Spleen (tissue), 11 donors: Measurements from ENCODE around the gene CMC4. TPM values are rescaled to one million over a fixed set of nuclear protein-coding genes. Genes with fewer than 3 reads are reported as not detected.
A peak's percentile ranks its signal among the peaks of the same experiment; 100 is the strongest.

Experiments used
- DNase-seq: peaks from one replicate; pipeline ENCODE4 v3.0.0-alpha.2; 2020
- H3K27ac ChIP-seq, 8 donors: fragments of 200-600 bp; sonication (generic) in 7 of 8; 1 replicate in 4 of 8; 2 replicates in 4 of 8; pipeline versions ENCODE4 v1.5.0 to v1.8.0; 2016 to 2021; ENCODE audit warnings: inconsistent platforms in 4 of 8, mild to moderate bottlenecking in 4 of 8, moderate library complexity in 1 of 8
- H3K27me3 ChIP-seq, 7 donors: fragments of 200-600 bp; sonication (generic) in 6 of 7; replicated peaks in 1 of 7; 1 replicate in 4 of 7; 2 replicates in 3 of 7; pipeline versions ENCODE4 v1.5.0 to v1.8.0; 2016 to 2021; ENCODE audit warnings: inconsistent platforms in 3 of 7, mild to moderate bottlenecking in 1 of 7
- H3K36me3 ChIP-seq, 6 donors: fragments of 200-600 bp; sonication (generic) in 5 of 6; 1 replicate in 4 of 6; 2 replicates in 2 of 6; pipeline versions ENCODE4 v1.5.0 to v1.8.0; 2016 to 2021; ENCODE audit warnings: inconsistent platforms in 2 of 6
- H3K4me1 ChIP-seq, 6 donors: fragments of 200-600 bp; sonication (generic) in 5 of 6; 1 replicate in 3 of 6; 2 replicates in 3 of 6; pipeline versions ENCODE4 v1.5.0 to v1.8.0; 2016 to 2021; ENCODE audit warnings: inconsistent platforms in 3 of 6
- H3K4me3 ChIP-seq, 8 donors: fragments of 200-600 bp; sonication (generic) in 7 of 8; 1 replicate in 4 of 8; 2 replicates in 4 of 8; pipeline versions ENCODE4 v1.5.0 to v1.8.0; 2016 to 2021; ENCODE audit warnings: inconsistent platforms in 4 of 8, mild to moderate bottlenecking in 4 of 8, moderate library complexity in 2 of 8
- H3K9me3 ChIP-seq, 8 donors: fragments of 200-600 bp; sonication (generic) in 7 of 8; 1 replicate in 4 of 8; 2 replicates in 4 of 8; pipeline versions ENCODE4 v1.5.0 to v1.8.0; 2016 to 2021; ENCODE audit warnings: inconsistent platforms in 4 of 8
- POLR2A ChIP-seq, 3 donors: fragments of 450-650 bp; IDR thresholded peaks; one replicate each; pipeline ENCODE4 v1.5.1; 2017; ENCODE audit warnings: antibody characterized with exemption in 3 of 3, mild to moderate bottlenecking in 1 of 3
- POLR2AphosphoS5 ChIP-seq, 3 donors: sonication (generic); formaldehyde crosslinking; IDR thresholded peaks; one replicate each; pipeline ENCODE4 v1.5.1; 2017; ENCODE audit warnings: antibody characterized with exemption in 3 of 3
- WGBS, 5 donors: extraction: QIAGEN DNeasy Blood & Tissue Kit in 3 of 5; methylation state at CpG; one replicate each; pipeline versions ENCODE4 v1.1.5 to v1.1.7; 2013 to 2018; 5-methylcytosine and 5-hydroxymethylcytosine counted together
- intact Hi-C: fragments of 100-400 bp; cut with DNase I; formaldehyde crosslinking; loops from one replicate; pipeline ENCODE4 v1.15.0; 2023; ENCODE audit warnings: low total_unique reads
- polyA plus RNA-seq, 3 donors: library from polyadenylated mRNA; stranded (reverse); fragments of 200-250 nt; gene quantifications; one replicate each; pipeline ENCODE4 v1.2.1, GENCODE V29; 2013
- total RNA-seq, 7 donors: library from RNA; depleted of rRNA in 3 of 7; stranded (reverse); fragments of >200 nt in 3 of 7; fragmentation: NEBNext Ultra II Directional in 4 of 7; extraction: Animal tissue kit (Norgen Biotek cat#: 25700) in 4 of 7; gene quantifications; one replicate each; pipeline versions ENCODE4 v1.1.0 to v1.2.1, GENCODE V29; 2016 to 2021
- TF ChIP-seq, protein P1 (sequence below), 11 experiments: fragments of 200-600 bp in 7 of 11; fragments of 450-650 bp in 4 of 11; sonication (generic) in 4 of 11; IDR thresholded peaks in 8 of 11; conservative IDR thresholded peaks in 3 of 11; 1 replicate in 7 of 11; 2 replicates in 4 of 11; pipeline versions ENCODE4 v1.4.0 to v1.8.0; 2016 to 2021; ENCODE audit warnings: antibody characterized with exemption in 11 of 11, inconsistent platforms in 4 of 11, mild to moderate bottlenecking in 1 of 11
- donor health status: healthy with polysubstance abuse.
- donor health status: DM: no; HTN: no; CAD: no; lungs with moderate emphysema.
- donor health status: DM: no; HTN: no; CAD: no.
- donor health status: Bipolar disorder and iron deficiency.
- donor health status: healthy.
- donor health status: DM: no; HTN: no; CAD: no.
- donor health status: DM: yes; HTN: yes; CAD: no.

The CMC4 gene
- total and polyA plus RNA-seq, 10 donors, result 3.1 to 21.7 (median 8.5) TPM

- peak within 1 kb of the TSS in 5 of 8 donors; percentile 18 to 46 (median 30) for H3K27ac ChIP-seq
- WGBS, 5 donors, result 0 to 22% (median 3%) methylated on average over 1 of the region's 1 CpG
- no peaks in the 10 kb centered on the region for H3K9me3 ChIP-seq
- H3K4me3 ChIP-seq, result peak within 1 kb of the TSS; percentile 4 to 59 (median 31)
- intact Hi-C loops, result no loop called here
- DNase-seq, result no peak
- no peaks in the 10 kb centered on the region for H3K36me3 ChIP-seq
- TF ChIP-seq POLR2A (IDR thresholded peaks at IDR 0.05) (peak in 1 of 3 donors; percentile 26), POLR2AphosphoS5 (IDR thresholded peaks at IDR 0.05) (peak in 1 of 3 donors; percentile 8)
- TF ChIP-seq, protein P1, sequence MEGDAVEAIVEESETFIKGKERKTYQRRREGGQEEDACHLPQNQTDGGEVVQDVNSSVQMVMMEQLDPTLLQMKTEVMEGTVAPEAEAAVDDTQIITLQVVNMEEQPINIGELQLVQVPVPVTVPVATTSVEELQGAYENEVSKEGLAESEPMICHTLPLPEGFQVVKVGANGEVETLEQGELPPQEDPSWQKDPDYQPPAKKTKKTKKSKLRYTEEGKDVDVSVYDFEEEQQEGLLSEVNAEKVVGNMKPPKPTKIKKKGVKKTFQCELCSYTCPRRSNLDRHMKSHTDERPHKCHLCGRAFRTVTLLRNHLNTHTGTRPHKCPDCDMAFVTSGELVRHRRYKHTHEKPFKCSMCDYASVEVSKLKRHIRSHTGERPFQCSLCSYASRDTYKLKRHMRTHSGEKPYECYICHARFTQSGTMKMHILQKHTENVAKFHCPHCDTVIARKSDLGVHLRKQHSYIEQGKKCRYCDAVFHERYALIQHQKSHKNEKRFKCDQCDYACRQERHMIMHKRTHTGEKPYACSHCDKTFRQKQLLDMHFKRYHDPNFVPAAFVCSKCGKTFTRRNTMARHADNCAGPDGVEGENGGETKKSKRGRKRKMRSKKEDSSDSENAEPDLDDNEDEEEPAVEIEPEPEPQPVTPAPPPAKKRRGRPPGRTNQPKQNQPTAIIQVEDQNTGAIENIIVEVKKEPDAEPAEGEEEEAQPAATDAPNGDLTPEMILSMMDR (IDR thresholded peaks at IDR 0.05 in 8 of 11, conservative IDR thresholded peaks at IDR 0.05 in 3 of 11), result no peak
- no peaks in the 10 kb centered on the region for H3K27me3 ChIP-seq
- peaks cover 0 to 5% (median 0%) of the 10 kb centered on the region in 6 donors for H3K4me1 ChIP-seq
These were observed 48.4 kb downstream of the CMC4 start, which contains the start of gene F8 for GRCh38 chrX:155022585-155022984. F8 (minus strand) TSS chrX:155022723; CDS start chrX:155022552, 171 bp downstream.

DNA sequence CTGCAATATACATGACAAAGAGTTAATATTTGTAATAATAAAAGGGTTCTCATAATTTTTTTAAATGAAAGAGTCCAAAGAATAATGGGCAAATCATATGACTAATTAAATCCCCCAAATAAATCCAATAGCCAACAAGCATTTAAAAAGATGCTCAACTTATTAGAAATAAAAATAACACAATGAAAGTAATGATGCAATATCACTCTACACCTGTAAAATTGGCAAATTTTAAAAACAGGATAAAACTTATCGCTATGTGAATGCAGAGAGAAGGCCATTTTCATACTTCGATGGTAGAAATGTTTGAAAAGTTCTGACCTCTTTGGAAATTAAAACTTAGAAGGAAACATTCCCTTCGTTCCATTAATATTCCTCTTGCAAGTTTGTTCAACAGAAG, 50.3 kb downstream of the CMC4 start:
- DNase-seq, result no peak
- Histone ChIP-seq H3K9me3 (no peaks in the 10 kb centered on the region), H3K36me3 (no peaks in the 10 kb centered on the region), H3K27me3 (no peaks in the 10 kb centered on the region), H3K27ac (no peak overlapping the region), H3K4me1 (no peaks in the 10 kb centered on the region), H3K4me3 (peak overlapping the region in 5 of 8 donors; percentile 6 to 59 (median 35))
- TF ChIP-seq POLR2AphosphoS5 (IDR thresholded peaks at IDR 0.05), result no peak
- no peak for TF ChIP-seq POLR2A (IDR thresholded peaks at IDR 0.05)
- TF ChIP-seq, protein P1 (IDR thresholded peaks at IDR 0.05 in 8 of 11, conservative IDR thresholded peaks at IDR 0.05 in 3 of 11), result no peak
- intact Hi-C loops, result no loop called here
- WGBS, 5 donors, result 69 to 90% (median 75%) methylated on average over 3 of the region's 3 CpGs

Other genes with a start within 250 kb of the CMC4 start
- 1 to 10 TPM in 2 of 7 donors, not detected in 5; 1.3 to 4.9 TPM for gene SMIM9, start 236.5 kb downstream of the CMC4 start, total RNA-seq
- not detected for gene SMIM9, start 236.5 kb downstream of the CMC4 start, polyA plus RNA-seq
- 10 to 100 TPM in 6 of 7 donors, 1 to 10 TPM in 1; 5.6 to 38.0 (median 27.5) TPM for gene F8A1, start 184.8 kb downstream of the CMC4 start, total RNA-seq
- gene F8A1, start 184.8 kb downstream of the CMC4 start, polyA plus RNA-seq, result 10 to 100 TPM; 19.4 to 27.9 (median 24.2) TPM
- gene F8, start 48.4 kb downstream of the CMC4 start, total RNA-seq, result 100 to 1,000 TPM in 1 of 7 donors, 10 to 100 TPM in 6; 53.2 to 135 (median 75.6) TPM
- 10 to 100 TPM in 1 of 3 donors, 1 to 10 TPM in 2; 3.4 to 12.1 (median 9.3) TPM for gene F8, start 48.4 kb downstream of the CMC4 start, polyA plus RNA-seq
- 10 to 100 TPM; 29.3 to 66.3 (median 52.7) TPM for gene FUNDC2, start 44.3 kb downstream of the CMC4 start, total RNA-seq
- 100 to 1,000 TPM in 2 of 3 donors, 10 to 100 TPM in 1; 68.4 to 113 (median 109) TPM for gene FUNDC2, start 44.3 kb downstream of the CMC4 start, polyA plus RNA-seq
- 10 to 100 TPM in 4 of 7 donors, 1 to 10 TPM in 3; 1.2 to 16.8 (median 12.9) TPM for gene MTCP1, start within 50 bp of the CMC4 start, total RNA-seq
- gene MTCP1, start within 50 bp of the CMC4 start, polyA plus RNA-seq, result 10 to 100 TPM; 21.1 to 33.0 (median 31.4) TPM
- gene BRCC3, start 372 bp upstream of the CMC4 start, total RNA-seq, result 10 to 100 TPM in 6 of 7 donors, 1 to 10 TPM in 1; 8.6 to 17.8 (median 16.5) TPM
- 1 to 10 TPM; 5.8 to 8.8 (median 7.9) TPM for gene BRCC3, start 372 bp upstream of the CMC4 start, polyA plus RNA-seq
- gene VBP1, start 145.3 kb upstream of the CMC4 start, total RNA-seq, result 10 to 100 TPM; 24.2 to 37.8 (median 27.9) TPM
- gene VBP1, start 145.3 kb upstream of the CMC4 start, polyA plus RNA-seq, result 10 to 100 TPM; 24.1 to 42.1 (median 35.9) TPM
- 1 to 10 TPM; 3.6 to 8.3 (median 4.4) TPM for gene RAB39B, start 193.4 kb upstream of the CMC4 start, total RNA-seq
- 1 to 10 TPM; 3.3 to 4.3 (median 3.9) TPM for gene RAB39B, start 193.4 kb upstream of the CMC4 start, polyA plus RNA-seq